ENCODE data around the gene MCF2L. TPM values are rescaled to one million over a fixed set of nuclear protein-coding genes. Genes with fewer than 3 reads are reported as not detected.

Gene MCF2L
- total and polyA plus RNA-seq, 9 of the 15 experiments (the other 6 are each of a cell fraction or from before 2014, with no cell fraction given), result 0.05 to 0.25 (median 0.18) TPM; not detected in 5

DNA sequence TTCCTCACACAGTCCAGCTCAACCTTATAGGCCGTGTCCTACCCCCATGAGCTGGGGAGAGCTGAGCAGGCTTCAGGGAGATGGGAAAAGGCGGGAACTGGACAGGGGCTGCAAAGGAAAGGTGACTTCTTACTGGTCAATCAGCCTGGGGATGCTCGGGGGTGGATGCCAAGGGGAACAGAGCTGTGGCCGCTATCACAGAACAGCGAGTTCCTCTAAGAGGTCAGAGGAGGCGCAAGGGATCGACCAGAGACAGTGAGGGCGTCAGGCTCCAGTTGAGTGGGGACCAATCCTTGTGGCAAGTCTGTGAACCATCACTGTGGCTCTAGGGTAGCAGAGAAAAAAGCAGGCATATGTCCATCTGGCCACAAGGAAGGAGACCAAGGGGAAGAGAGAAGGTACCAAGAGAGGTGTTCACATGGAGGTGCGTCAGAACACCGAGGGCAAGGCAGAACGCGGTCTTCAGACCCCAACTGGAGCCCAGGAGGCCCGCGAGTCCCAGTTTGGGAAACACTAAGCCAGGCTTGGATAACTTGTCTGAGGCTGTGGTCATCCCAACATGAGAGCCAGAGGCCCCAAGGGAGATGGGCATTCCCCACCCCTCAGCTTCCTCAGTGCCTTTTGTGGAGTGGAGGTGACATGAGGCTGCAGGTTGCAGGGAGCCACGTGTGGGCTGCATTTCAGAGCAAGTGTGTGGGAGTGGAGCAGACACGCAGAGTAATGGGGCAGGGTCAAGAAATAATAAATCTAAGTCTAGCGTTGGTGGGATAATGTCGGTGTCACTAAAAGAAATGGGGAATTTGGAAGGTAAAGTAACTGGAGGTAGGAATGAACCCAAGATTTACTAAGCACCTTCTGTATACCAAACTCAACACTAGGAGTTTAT lies 157.5 kb downstream of the MCF2L start (continued):
- no peak for TF ChIP-seq JUN (IDR thresholded peaks at IDR 0.05; ENCODE audit: borderline replicate concordance, low read depth, low read length)
- TF ChIP-seq JUN (CRISPR knock-in tag; IDR thresholded peaks at IDR 0.05; ENCODE audit: borderline replicate concordance), result no peak
- TF ChIP-seq ZNF583 (CRISPR knock-in tag; IDR thresholded peaks at IDR 0.05), result no peak
- TF ChIP-seq ZNF253 (CRISPR knock-in tag; conservative IDR thresholded peaks at IDR 0.05), result no peak
- no peak for TF ChIP-seq GATAD2B (IDR thresholded peaks at IDR 0.05; ENCODE audit: borderline replicate concordance)

DNA sequence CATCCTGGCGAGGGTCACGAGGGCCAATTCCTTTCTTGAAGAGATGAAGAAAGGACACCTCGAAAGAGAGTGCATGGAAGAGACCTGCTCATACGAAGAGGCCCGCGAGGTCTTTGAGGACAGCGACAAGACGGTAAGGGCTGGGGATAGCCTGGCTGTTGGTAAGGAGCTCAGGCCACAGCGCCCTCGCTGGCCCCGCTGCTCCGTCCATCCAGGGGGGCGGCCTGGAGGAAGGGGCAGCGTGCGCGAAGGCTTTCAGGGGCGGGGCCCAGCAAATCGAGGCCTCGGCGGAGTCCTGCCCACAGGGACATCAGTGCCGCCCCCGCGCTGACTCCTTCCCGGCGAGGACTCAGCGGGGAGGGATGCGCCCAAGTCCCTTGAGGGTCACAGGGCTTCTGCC lies 160.5 kb downstream of the MCF2L start:
- 45% methylated on average over 12 of the region's 27 CpGs for WGBS (ENCODE audit: insufficient coverage, low coverage, missing lambda C conversion rate)
- peaks cover 0 to 29% of the 10 kb centered on the region in 2 experiments; a peak in 2 of 5 replicates for H3K27me3 ChIP-seq (ENCODE audit: control insufficient read depth in 2 of 2, insufficient read depth in 2 of 2, low read length in 2 of 2)
- H4K20me1 ChIP-seq (replicated peaks; ENCODE audit: control insufficient read depth, insufficient read depth, low read length), result no peaks in the 10 kb centered on the region
- peaks cover 0 to 7% of the 10 kb centered on the region in 2 experiments; a peak in 1 of 5 replicates for H3K4me1 ChIP-seq (replicated peaks in 1 of 2; ENCODE audit: control insufficient read depth in 2 of 2, insufficient read depth in 2 of 2, low read length in 2 of 2)
- no peak overlapping the region for H2AFZ ChIP-seq (ENCODE audit: low read depth, low read length)
- no peak overlapping the region for H3K27ac ChIP-seq (ENCODE audit: extremely low read depth, low read depth, low read length)
- DNase-seq (ENCODE audit: extremely low read depth in 1 of 4, low spot score in 3 of 4) (no peak), ATAC-seq (no peak), FAIRE-seq (no peak)
- intact Hi-C loops (cut with micrococcal nuclease) (no loop called here), in situ Hi-C loops (cut with MboI) (no loop called here)
- H3K4me2 ChIP-seq (ENCODE audit: insufficient read depth, low read length), result no peak overlapping the region
- H3K79me2 ChIP-seq (ENCODE audit: control insufficient read depth, insufficient read depth, low read length), result no peaks in the 10 kb centered on the region
- H3K4me3 ChIP-seq, result no peak overlapping the region
- H3K9me3 ChIP-seq (replicated peaks; ENCODE audit: control insufficient read depth, insufficient read depth, low read depth, low read length), result no peaks in the 10 kb centered on the region
- POLR2A ChIA-PET, result no interaction called here
- no TSS peak for BruUV-seq (replicated peaks)
- CTCF ChIA-PET (ENCODE audit: low intra/inter-chr PET ratio), result no interaction called here
- TF ChIP-seq U2AF1 (optimal IDR thresholded peaks at IDR 0.05; ENCODE audit: low read depth, low read length), result no peak
- TF ChIP-seq, protein P1, sequence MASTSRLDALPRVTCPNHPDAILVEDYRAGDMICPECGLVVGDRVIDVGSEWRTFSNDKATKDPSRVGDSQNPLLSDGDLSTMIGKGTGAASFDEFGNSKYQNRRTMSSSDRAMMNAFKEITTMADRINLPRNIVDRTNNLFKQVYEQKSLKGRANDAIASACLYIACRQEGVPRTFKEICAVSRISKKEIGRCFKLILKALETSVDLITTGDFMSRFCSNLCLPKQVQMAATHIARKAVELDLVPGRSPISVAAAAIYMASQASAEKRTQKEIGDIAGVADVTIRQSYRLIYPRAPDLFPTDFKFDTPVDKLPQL (IDR thresholded peaks at IDR 0.05; ENCODE audit: extremely low read depth, insufficient read length), result no peak
- TF ChIP-seq HEY1 (CRISPR knock-in tag; IDR thresholded peaks at IDR 0.05; ENCODE audit: borderline replicate concordance), result no peak
- TF ChIP-seq ZNF586 (CRISPR knock-in tag; conservative IDR thresholded peaks at IDR 0.05), result no peak
- peak; percentile 47 for TF ChIP-seq ZFP36 (IDR thresholded peaks at IDR 0.05; ENCODE audit: low read depth, low read length, partially characterized antibody)
- H3K36me3 ChIP-seq (ENCODE audit: control insufficient read depth, insufficient read depth, low read length), result no peaks in the 10 kb centered on the region
- no peak overlapping the region for H3K9ac ChIP-seq (ENCODE audit: insufficient read depth in 1 of 2, low read depth in 2 of 2, low read length in 2 of 2)
- no peaks in the 10 kb centered on the region for H3K9me1 ChIP-seq (ENCODE audit: control insufficient read depth, insufficient read depth, low read length)

Data from K562 (cell line).